ENCODE results near the gene ATP1B1.
"Not testable (repeated sequence)": the region's sequence is repeated elsewhere in the genome, so short reads cannot be mapped to it uniquely, and the experiment has no call there.

The ATP1B1 gene

GRCh38 chr1:169163059-169163458 is 56.6 kb downstream of the ATP1B1 start:
- DNase-seq (ENCODE audit: low read depth), result no peak
- TF ChIP-seq CTCF (IDR thresholded peaks at IDR 0.05; ENCODE audit: control insufficient read depth, insufficient read depth, low read depth, low read length, missing control alignments), result no peak
- no peak overlapping the region for H3K4me3 ChIP-seq (ENCODE audit: control insufficient read depth, low read depth, low read length)

DNA sequence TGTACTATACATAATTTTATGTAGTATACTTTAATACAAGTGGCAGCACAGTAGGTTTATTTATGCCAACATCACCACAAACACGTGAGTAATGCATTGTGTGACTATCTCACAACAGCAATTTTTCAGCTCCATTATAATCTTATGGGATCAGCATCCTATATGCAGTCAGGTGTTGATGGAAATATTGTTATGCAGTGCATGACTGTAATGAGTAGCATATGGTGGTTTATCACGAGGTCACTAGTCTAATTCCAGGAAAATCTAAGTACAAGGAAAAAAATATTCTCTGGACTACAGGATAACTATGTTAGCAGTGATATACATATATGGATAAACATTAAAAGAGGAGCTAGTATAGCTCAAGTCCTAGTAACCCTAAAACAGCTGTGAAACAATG is 69.0 kb downstream of the ATP1B1 start:
- no peak for TF ChIP-seq CTCF (IDR thresholded peaks at IDR 0.05; ENCODE audit: control insufficient read depth, insufficient read depth, low read depth, low read length, missing control alignments)
- no peak for DNase-seq (ENCODE audit: low read depth)
- H3K4me3 ChIP-seq (ENCODE audit: control insufficient read depth, low read depth, low read length), result no peak overlapping the region

GRCh38 chr1:169179431-169179830 is 72.9 kb downstream of the ATP1B1 start:
- not testable (repeated sequence) for H3K4me3 ChIP-seq (ENCODE audit: control insufficient read depth, low read depth, low read length); DNase-seq (ENCODE audit: low read depth)

- no peak for TF ChIP-seq CTCF (IDR thresholded peaks at IDR 0.05; ENCODE audit: control insufficient read depth, insufficient read depth, low read depth, low read length, missing control alignments)
- DNase-seq (ENCODE audit: low read depth), result no peak
- H3K4me3 ChIP-seq (ENCODE audit: control insufficient read depth, low read depth, low read length), result no peak overlapping the region
Measured at GRCh38 chr1:169180174-169180573, 73.7 kb downstream of the ATP1B1 start.

Measured in AG09309 (cell line).